Measurements from ENCODE around the gene GRK1.
"Not testable (repeated sequence)": the region's sequence is repeated elsewhere in the genome, so short reads cannot be mapped to it uniquely, and the experiment has no call there.

Gene GRK1

GRCh38 chr13:113667771-113668490 is 912 bp downstream of the GRK1 start:
- DNase-seq: no peak

GRCh38 chr13:113668491-113668971 is 1.5 kb downstream of the GRK1 start:
- DNase-seq: no peak

- no peak for DNase-seq
Observed at GRCh38 chr13:113669231-113669754, 2.3 kb downstream of the GRK1 start.

- DNase-seq: no peak
Observed at GRCh38 chr13:113669755-113670341, 2.8 kb downstream of the GRK1 start.

GRCh38 chr13:113670541-113670940 is 3.5 kb downstream of the GRK1 start:
- DNase-seq: no peak

GRCh38 chr13:113671066-113672001 is 4.3 kb downstream of the GRK1 start:
- no peak for DNase-seq

- DNase-seq: no peak
Observed at GRCh38 chr13:113672002-113672651, 5.1 kb downstream of the GRK1 start.

GRCh38 chr13:113722921-113723320 is 55.9 kb downstream of the GRK1 start:
- DNase-seq: no peak

GRCh38 chr13:113723410-113724015 is 56.5 kb downstream of the GRK1 start:
- DNase-seq: no peak

GRCh38 chr13:113724016-113724758 is 57.2 kb downstream of the GRK1 start:
- no peak for DNase-seq

- DNase-seq: peak; percentile 82
Observed at GRCh38 chr13:113724780-113725315, 57.8 kb downstream of the GRK1 start.

- DNase-seq: not testable (repeated sequence)
Observed at GRCh38 chr13:113725329-113726105, 58.5 kb downstream of the GRK1 start.

- peak; percentile 41 for DNase-seq
Observed at GRCh38 chr13:113726106-113726821, 59.2 kb downstream of the GRK1 start.

GRCh38 chr13:113726961-113727411 is 60.0 kb downstream of the GRK1 start:
- DNase-seq: no peak

- DNase-seq: no peak
Observed at GRCh38 chr13:113728571-113729054, 61.6 kb downstream of the GRK1 start.

- DNase-seq: peak; percentile 31
Observed at GRCh38 chr13:113729187-113730019, 62.4 kb downstream of the GRK1 start.

- DNase-seq: no peak
Observed at GRCh38 chr13:113730258-113730691, 63.3 kb downstream of the GRK1 start.

- DNase-seq: no peak
Observed at GRCh38 chr13:113730831-113731191, 63.8 kb downstream of the GRK1 start.

All from NCI-H526 treated with DMSO at 0.1 percent for 48 hours (cell line).